GM12873 (cell line): Measurements from ENCODE around the gene HPN.

Experiments used
- CTCF ChIP-seq: IDR thresholded peaks from 2 replicates; pipeline ENCODE4 v1.5.1; 2012; ENCODE audit warnings: low read depth, mild to moderate bottlenecking, moderate library complexity, low read length, control low read depth; ENCODE audit not compliant: insufficient read depth; ENCODE audit errors: missing control alignments

The HPN gene

GRCh38 chr19:35069696-35070095 lies 28.2 kb downstream of the HPN start:
- no peak for TF ChIP-seq CTCF

DNA sequence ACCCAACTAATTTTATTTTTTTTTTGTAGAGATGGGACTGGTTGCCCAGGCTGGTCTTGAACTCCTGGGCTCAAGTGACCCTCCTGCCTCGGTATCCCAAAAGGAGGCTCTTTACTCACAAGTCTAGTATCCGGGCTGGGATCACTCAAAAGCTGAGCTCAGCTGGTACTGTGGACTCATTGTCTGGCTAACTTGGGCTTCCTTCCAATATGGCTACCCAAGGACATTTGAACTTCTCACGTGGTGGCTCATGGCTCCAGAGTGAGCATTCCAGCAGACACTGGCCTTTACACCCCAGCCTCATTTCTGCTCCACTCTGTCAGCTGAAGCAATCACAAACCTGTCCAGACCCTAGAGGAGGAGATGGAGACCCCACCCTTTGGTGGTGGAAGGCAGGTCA lies 28.9 kb downstream of the HPN start:
- TF ChIP-seq CTCF: no peak

GRCh38 chr19:35073516-35073915 lies 32.0 kb downstream of the HPN start:
- no peak for TF ChIP-seq CTCF

DNA sequence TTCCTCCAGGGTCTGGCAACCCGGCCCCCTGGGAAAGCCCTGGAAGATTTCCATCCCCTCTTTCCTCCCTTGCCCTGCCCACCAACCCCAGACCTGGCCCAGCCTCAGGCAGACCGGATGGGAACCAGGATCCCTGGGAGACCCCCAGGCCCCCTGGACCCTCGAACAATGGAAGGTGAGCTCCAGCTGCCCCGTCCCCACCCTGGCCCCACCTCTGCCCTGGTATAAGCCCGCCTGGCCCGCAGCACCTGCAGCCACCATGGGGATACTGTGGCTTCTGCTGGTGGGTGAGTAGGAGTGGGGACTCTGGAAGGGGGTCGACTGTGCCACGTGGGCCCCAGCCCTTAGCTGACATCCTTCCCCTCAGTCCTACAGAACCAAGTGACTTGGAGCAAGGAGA lies 32.4 kb downstream of the HPN start:
- no peak for TF ChIP-seq CTCF

DNA sequence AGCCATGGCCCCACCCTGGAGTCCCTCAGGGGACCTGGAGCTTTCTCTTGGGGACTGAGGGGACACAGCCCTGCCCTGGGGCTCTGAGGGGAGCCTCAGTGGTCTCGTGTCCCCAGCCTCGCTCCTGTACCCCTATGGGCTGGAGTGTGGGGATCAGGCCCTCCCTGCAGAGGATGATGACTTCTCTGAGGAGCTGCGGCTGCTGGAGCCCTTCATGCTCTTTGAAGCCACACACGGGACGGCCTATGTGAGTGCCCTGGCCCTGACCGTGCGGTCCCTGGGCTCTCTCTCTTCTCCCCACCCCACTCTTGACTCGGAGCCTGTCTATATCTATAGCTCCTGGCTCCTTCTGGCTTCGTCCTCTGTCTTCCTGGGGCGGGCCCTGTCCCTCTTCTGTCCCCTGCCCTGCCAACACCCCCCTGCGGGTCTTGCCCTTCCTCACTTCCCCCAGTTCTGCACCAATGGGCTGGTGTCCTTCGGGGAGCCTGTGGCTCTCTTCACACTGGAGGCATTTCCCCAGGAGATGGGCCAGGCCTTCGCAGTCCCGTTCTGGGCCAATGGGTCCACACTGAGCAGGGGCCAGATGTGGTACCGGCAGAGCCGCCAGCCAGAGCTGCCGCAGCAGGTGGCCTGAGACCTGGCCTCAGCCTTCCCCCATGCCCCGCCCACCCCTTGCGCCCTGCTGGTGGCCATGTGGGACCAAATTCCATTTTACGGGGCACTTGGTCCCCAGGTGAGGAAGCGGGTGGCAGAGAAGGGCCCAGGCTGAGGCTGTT lies 33.1 kb downstream of the HPN start:
- TF ChIP-seq CTCF: no peak

GRCh38 chr19:35075202-35076025 lies 33.9 kb downstream of the HPN start:
- no peak for TF ChIP-seq CTCF

- no peak for TF ChIP-seq CTCF
Observed at GRCh38 chr19:35076026-35076370, 34.5 kb downstream of the HPN start.
